Ovary (tissue), 9 donors: Measurements from ENCODE around the gene NDUFA3. TPM values are rescaled to one million over a fixed set of nuclear protein-coding genes. Genes with fewer than 3 reads are reported as not detected.

Experiments used
- DNase-seq, 5 donors: peaks; one replicate each; pipeline ENCODE4 v3.0.0-alpha.2; 2019 to 2020
- H3K27ac ChIP-seq, 2 donors: fragments of 200-600 bp; one replicate each; pipeline versions ENCODE4 v1.5.1 to v1.8.0; 2019 to 2022
- H3K27me3 ChIP-seq: fragments of 200-600 bp; one replicate; pipeline ENCODE4 v1.8.0; 2022
- H3K36me3 ChIP-seq: fragments of 200-600 bp; sonication (generic); one replicate; pipeline ENCODE4 v1.5.1; 2019
- H3K4me1 ChIP-seq: one replicate; pipeline ENCODE4 v1.8.1; 2013; ENCODE audit warnings: mild to moderate bottlenecking, moderate library complexity; ENCODE audit not compliant: insufficient read depth
- H3K4me3 ChIP-seq: fragments of 200-600 bp; sonication (generic); one replicate; pipeline ENCODE4 v1.5.1; 2017
- H3K9me3 ChIP-seq, 2 donors: fragments of 200-600 bp in 1 of 2; sonication (generic) in 1 of 2; one replicate each; pipeline versions ENCODE4 v1.5.1 to v1.8.1; 2013 to 2019; ENCODE audit warnings: mild to moderate bottlenecking in 1 of 2, moderate library complexity in 1 of 2
- EP300 ChIP-seq: sonication (generic); formaldehyde crosslinking; IDR thresholded peaks from one replicate; pipeline ENCODE4 v1.6.1; 2017; ENCODE audit warnings: antibody characterized with exemption
- POLR2A ChIP-seq: fragments of 450-650 bp; IDR thresholded peaks from one replicate; pipeline ENCODE4 v1.6.1; 2017; ENCODE audit warnings: antibody characterized with exemption, mild to moderate bottlenecking, moderate library complexity
- WGBS, 3 donors: extraction: QIAGEN DNeasy Blood & Tissue Kit in 1 of 3; methylation state at CpG; one replicate each; pipeline versions ENCODE4 v1.1.5 to v1.1.7; 2013 to 2017; 5-methylcytosine and 5-hydroxymethylcytosine counted together
- intact Hi-C, 4 donors: fragments of 100-400 bp; cut with DNase I; formaldehyde crosslinking; loops; one replicate each; pipeline versions ENCODE4 v1.11.0 to v1.15.1; 2022 to 2023
- polyA plus RNA-seq, 2 donors: library from polyadenylated mRNA; stranded (reverse); fragments of 200-250 nt in 1 of 2; fragments of 350-450 nt in 1 of 2; fragmentation: Illumina TruSeq in 1 of 2; extraction: RNeasy Lipid Tissue Mini Kit (QIAGEN cat#74804) in 1 of 2; gene quantifications; one replicate each; pipeline ENCODE4 v1.2.3, GENCODE V29; 2013 to 2014
- total RNA-seq, 7 donors: library from RNA; depleted of rRNA in 2 of 7; stranded (reverse); fragments of >200 nt in 2 of 7; fragmentation: NEBNext Ultra II Directional in 3 of 7; extraction: Animal tissue kit (Norgen Biotek cat#: 25700) in 3 of 7; gene quantifications; one replicate each; pipeline versions ENCODE4 v1.1.0 to v1.2.4, GENCODE V29; 2016 to 2023
- TF ChIP-seq, protein P1 (sequence below), 3 donors: fragments of 450-650 bp in 2 of 3; fragments of 200-600 bp in 1 of 3; IDR thresholded peaks; one replicate each; pipeline versions ENCODE4 v1.5.1 to v1.8.0; 2016 to 2022; ENCODE audit warnings: antibody characterized with exemption in 3 of 3, mild to moderate bottlenecking in 1 of 3
- donor health status: DM: no; HTN: no; CAD: no; lungs with moderate emphysema.
- donor health status: DM: no; HTN: no; CAD: no.
- donor health status: Bipolar disorder and iron deficiency.
- donor health status: DM: yes; HTN: yes; CAD: no.
- donor health status: DM: no; HTN: no; CAD: no.
- donor health status: DM: yes; HTN: yes; CAD: no.

NDUFA3 gene
- total and polyA plus RNA-seq, 9 donors, result 6.2 to 110 (median 82.1) TPM

DNA sequence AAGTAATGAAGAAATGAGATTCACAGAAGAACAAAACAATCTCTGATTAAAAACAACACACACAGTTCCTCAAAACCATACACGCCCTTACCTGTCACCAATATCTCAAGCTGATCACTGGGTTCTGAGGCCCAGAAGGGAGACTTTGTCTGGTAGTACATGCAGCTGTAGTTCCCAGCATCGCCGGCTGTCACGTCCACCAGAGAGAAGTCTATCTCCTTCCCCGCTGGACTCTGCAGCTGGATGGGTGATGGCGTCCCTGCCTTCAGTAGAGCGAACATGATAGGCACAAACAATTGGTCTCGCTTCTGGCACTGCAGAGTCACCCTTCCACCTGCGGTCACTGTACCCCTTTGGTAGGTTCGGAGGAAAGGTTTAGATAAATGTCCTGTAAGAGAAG lies 28.8 kb upstream of the NDUFA3 start:
- no peaks in the 10 kb centered on the region for H3K4me1 ChIP-seq
- no peaks in the 10 kb centered on the region for H3K27me3 ChIP-seq
- no peak for DNase-seq
- no peak overlapping the region for H3K4me3 ChIP-seq
- H3K9me3 ChIP-seq, result no peaks in the 10 kb centered on the region
- TF ChIP-seq POLR2A (no peak), EP300 (no peak)
- TF ChIP-seq, protein P1, sequence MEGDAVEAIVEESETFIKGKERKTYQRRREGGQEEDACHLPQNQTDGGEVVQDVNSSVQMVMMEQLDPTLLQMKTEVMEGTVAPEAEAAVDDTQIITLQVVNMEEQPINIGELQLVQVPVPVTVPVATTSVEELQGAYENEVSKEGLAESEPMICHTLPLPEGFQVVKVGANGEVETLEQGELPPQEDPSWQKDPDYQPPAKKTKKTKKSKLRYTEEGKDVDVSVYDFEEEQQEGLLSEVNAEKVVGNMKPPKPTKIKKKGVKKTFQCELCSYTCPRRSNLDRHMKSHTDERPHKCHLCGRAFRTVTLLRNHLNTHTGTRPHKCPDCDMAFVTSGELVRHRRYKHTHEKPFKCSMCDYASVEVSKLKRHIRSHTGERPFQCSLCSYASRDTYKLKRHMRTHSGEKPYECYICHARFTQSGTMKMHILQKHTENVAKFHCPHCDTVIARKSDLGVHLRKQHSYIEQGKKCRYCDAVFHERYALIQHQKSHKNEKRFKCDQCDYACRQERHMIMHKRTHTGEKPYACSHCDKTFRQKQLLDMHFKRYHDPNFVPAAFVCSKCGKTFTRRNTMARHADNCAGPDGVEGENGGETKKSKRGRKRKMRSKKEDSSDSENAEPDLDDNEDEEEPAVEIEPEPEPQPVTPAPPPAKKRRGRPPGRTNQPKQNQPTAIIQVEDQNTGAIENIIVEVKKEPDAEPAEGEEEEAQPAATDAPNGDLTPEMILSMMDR (IDR thresholded peaks at IDR 0.05), result no peak
- intact Hi-C loops, result loop anchor here in 1 of 4 donors (5.0 kb wide), 1 partner anchor 1488 kb away; no protein-coding TSS in a partner anchor
- no peaks in the 10 kb centered on the region for H3K36me3 ChIP-seq
- 79 to 86% (median 82%) methylated on average over 10 of the region's 10 CpGs for WGBS, 3 donors
- H3K27ac ChIP-seq, result no peak overlapping the region

DNA sequence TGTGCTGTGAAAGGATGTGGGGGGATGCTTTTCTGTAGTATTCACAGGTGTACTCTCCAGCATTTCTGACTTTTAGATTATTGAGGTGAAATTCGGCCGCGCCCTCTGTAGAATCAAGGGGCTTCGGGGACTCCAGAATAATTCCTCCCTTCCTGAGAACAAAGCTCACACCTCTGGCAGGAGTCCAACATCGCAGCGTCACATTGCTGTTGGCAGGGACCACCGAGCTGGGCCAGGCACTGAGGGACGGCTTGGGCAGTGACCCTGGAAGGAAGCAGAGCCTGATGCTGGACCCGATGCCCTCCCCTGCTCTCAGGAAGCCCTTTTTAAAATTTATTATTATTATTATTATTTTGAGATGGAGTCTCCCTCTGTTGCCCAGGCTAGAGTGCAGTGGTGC lies 27.8 kb upstream of the NDUFA3 start:
- Histone ChIP-seq H3K9me3 (no peaks in the 10 kb centered on the region), H3K4me1 (no peaks in the 10 kb centered on the region), H3K36me3 (no peaks in the 10 kb centered on the region), H3K27me3 (no peaks in the 10 kb centered on the region), H3K27ac (no peak overlapping the region), H3K4me3 (no peak overlapping the region)
- 73 to 83% (median 75%) methylated on average over 9 of the region's 9 CpGs for WGBS, 3 donors
- no peak for TF ChIP-seq POLR2A
- TF ChIP-seq, protein P1 (IDR thresholded peaks at IDR 0.05), result no peak
- TF ChIP-seq EP300, result no peak
- intact Hi-C loops, result loop anchor here in 1 of 4 donors (5.0 kb wide), 1 partner anchor 1487 kb away; no protein-coding TSS in a partner anchor
- DNase-seq, result no peak

DNA sequence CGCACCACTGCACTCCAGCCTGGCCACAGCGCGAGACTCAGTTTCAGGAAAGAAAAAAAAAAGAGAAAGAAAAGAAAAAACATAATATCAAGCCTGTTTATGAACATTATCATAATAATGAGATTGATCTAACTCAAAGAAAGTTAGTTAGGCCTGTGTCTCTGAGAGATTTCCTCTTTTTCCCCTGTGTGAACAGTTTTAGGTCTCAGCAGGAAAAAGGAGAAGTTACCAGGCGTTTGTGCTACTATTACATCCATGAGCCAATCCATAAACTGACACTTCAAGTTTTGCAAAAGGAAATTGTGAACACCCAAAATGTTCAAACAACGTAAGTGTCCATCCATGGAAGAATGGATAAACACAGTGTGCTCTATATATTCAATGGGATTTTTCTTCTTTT lies 25.3 kb upstream of the NDUFA3 start:
- no peaks in the 10 kb centered on the region for H3K4me1 ChIP-seq
- no peak overlapping the region for H3K4me3 ChIP-seq
- no peaks in the 10 kb centered on the region for H3K27me3 ChIP-seq
- DNase-seq, result no peak
- TF ChIP-seq, protein P1 (IDR thresholded peaks at IDR 0.05), result no peak
- TF ChIP-seq EP300 (no peak), POLR2A (no peak)
- no peaks in the 10 kb centered on the region for H3K36me3 ChIP-seq
- intact Hi-C loops, result no loop called here
- 69 to 81% (median 70%) methylated on average over 5 of the region's 5 CpGs for WGBS, 3 donors
- no peaks in the 10 kb centered on the region for H3K9me3 ChIP-seq
- H3K27ac ChIP-seq, result no peak overlapping the region

DNA sequence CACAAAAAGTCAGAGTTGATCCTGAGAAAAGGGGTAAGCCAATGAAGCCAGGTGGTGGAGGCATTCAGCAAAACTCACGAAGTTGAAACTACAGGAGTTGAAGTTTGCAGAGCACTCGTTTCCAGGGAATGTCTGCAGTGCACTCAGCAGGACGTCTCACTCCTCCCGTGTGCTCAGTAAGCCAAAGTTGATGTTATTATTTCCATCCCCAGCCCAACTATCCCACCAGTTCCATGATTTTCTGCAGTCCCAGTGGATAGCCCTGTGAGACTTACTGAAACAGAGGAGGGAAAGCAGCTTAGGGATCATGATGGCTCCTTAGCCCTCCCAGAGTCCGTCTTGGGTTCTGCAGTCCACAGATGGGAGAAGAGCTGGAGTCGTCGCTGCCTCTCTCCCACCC lies 21.6 kb upstream of the NDUFA3 start, which contains the start of gene TARM1:
Gene TARM1 (minus strand): TSS at position 334 of the 400 bp plus-strand sequence. CDS start 25 bp downstream, at position 309.
- 78 to 88% (median 80%) methylated on average over 7 of the region's 7 CpGs for WGBS, 3 donors
- no peak for DNase-seq
- Histone ChIP-seq H3K9me3 (no peaks in the 10 kb centered on the region), H3K27me3 (no peaks in the 10 kb centered on the region), H3K4me3 (no peak within 1 kb of the TSS), H3K4me1 (no peaks in the 10 kb centered on the region), H3K27ac (no peak within 1 kb of the TSS), H3K36me3 (no peaks in the 10 kb centered on the region)
- intact Hi-C loops, result no loop called here
- TF ChIP-seq POLR2A (no peak), EP300 (no peak)
- TF ChIP-seq, protein P1 (IDR thresholded peaks at IDR 0.05), result no peak
